ENCODE data around the gene MSI1. TPM values are rescaled to one million over a fixed set of nuclear protein-coding genes. Genes with fewer than 3 reads are reported as not detected.

The MSI1 gene
- total RNA-seq, 2 donors from 2014 or later = 0.66 to 1.3 TPM

- TF ChIP-seq POLR2A (IDR thresholded peaks at IDR 0.05) = peak; percentile 41 to 81 (median 79)
- TF ChIP-seq, protein P1, sequence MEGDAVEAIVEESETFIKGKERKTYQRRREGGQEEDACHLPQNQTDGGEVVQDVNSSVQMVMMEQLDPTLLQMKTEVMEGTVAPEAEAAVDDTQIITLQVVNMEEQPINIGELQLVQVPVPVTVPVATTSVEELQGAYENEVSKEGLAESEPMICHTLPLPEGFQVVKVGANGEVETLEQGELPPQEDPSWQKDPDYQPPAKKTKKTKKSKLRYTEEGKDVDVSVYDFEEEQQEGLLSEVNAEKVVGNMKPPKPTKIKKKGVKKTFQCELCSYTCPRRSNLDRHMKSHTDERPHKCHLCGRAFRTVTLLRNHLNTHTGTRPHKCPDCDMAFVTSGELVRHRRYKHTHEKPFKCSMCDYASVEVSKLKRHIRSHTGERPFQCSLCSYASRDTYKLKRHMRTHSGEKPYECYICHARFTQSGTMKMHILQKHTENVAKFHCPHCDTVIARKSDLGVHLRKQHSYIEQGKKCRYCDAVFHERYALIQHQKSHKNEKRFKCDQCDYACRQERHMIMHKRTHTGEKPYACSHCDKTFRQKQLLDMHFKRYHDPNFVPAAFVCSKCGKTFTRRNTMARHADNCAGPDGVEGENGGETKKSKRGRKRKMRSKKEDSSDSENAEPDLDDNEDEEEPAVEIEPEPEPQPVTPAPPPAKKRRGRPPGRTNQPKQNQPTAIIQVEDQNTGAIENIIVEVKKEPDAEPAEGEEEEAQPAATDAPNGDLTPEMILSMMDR (IDR thresholded peaks at IDR 0.05) = no peak
- Histone ChIP-seq H3K27ac (peak overlapping the region; percentile 52 to 85 (median 77)), H3K9me3 (no peaks in the 10 kb centered on the region), H3K4me3 (no peak overlapping the region), H3K27me3 (no peaks in the 10 kb centered on the region), H3K4me1 (peaks cover 14% of the 10 kb centered on the region), H3K36me3 (replicated peaks in 1 of 2; ENCODE audit: insufficient read depth in 1 of 2, low read depth in 2 of 2) (no peaks in the 10 kb centered on the region)
- peak; percentile 92 for ATAC-seq
- intact Hi-C loops (cut with DNase I) = no loop called here
- WGBS, 2 donors = 16 to 91% methylated on average over 2 to 18 of the region's 18 CpGs
- DNase-seq = peak; percentile 79 to 90 (median 86)
Observed at GRCh38 chr12:120394483-120395367, 25.8 kb upstream of the MSI1 start.

GRCh38 chr12:120390540-120391120, 21.7 kb upstream of the MSI1 start:
- Histone ChIP-seq H3K4me3 (no peak overlapping the region), H3K27me3 (no peaks in the 10 kb centered on the region), H3K4me1 (peaks cover 14% of the 10 kb centered on the region), H3K36me3 (replicated peaks in 1 of 2; ENCODE audit: insufficient read depth in 1 of 2, low read depth in 2 of 2) (no peaks in the 10 kb centered on the region), H3K9me3 (no peaks in the 10 kb centered on the region), H3K27ac (no peak overlapping the region)
- DNase-seq (no peak), ATAC-seq (no peak)
- WGBS, 2 donors = 92 to 100% methylated on average over 1 of the region's 1 CpG
- intact Hi-C loops (cut with DNase I) = no loop called here
- TF ChIP-seq POLR2A (IDR thresholded peaks at IDR 0.05) = no peak
- TF ChIP-seq, protein P1 (IDR thresholded peaks at IDR 0.05) = no peak

- WGBS, 2 donors = 27 to 56% methylated on average over 22 of the region's 24 CpGs
- peak; percentile 21 for ATAC-seq
Observed at GRCh38 chr12:120388691-120389481, 19.9 kb upstream of the MSI1 start.

DNA sequence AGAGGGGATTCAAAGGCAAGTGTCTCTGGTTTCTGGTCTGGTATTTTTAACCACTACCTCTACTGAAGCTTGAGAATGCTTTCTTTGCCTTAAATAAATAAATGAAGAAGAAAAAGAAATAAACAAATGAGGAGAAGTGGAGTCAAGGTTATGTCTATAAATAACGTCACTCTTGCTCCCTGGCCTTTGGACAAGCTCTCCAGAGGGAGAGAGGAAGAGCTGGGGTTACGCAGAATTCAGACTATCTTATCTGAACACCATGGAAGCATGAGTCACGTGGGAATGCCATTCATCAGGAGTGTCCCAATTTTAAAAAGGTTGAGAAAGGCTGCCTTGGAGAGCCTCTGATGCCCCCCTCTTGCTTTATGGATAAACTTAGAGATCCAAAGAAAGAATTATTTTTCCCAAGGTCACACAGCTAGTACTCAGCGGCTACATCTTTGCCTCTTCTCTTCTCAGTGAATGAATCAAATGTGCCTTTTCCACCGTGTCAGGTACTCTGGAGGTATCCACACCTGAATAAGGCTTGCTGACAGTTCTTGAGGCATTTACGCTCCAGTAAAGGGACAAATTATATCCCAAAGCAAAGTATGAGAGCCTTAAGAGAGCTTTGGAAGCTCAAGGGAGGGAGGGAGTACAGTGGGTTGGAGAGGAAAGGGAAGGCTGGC, 12.9 kb upstream of the MSI1 start:
- H3K27me3 ChIP-seq = no peaks in the 10 kb centered on the region

More at GRCh38 chr12:120388691-120389481, 19.9 kb upstream of the MSI1 start:
- intact Hi-C loops (cut with DNase I) = no loop called here
- H3K9me3 ChIP-seq = no peaks in the 10 kb centered on the region
- DNase-seq = no peak
- no peak overlapping the region for H3K27ac ChIP-seq
- H3K36me3 ChIP-seq (replicated peaks in 1 of 2; ENCODE audit: insufficient read depth in 1 of 2, low read depth in 2 of 2) = no peaks in the 10 kb centered on the region
- H3K27me3 ChIP-seq = no peaks in the 10 kb centered on the region
- H3K4me1 ChIP-seq = peaks cover 3% of the 10 kb centered on the region
- no peak for TF ChIP-seq POLR2A (IDR thresholded peaks at IDR 0.05)
- TF ChIP-seq, protein P1 (IDR thresholded peaks at IDR 0.05) = no peak
- no peak overlapping the region for H3K4me3 ChIP-seq

More for the DNA sequence above, 12.9 kb upstream of the MSI1 start:
- Histone ChIP-seq H3K4me1 (peaks cover 5% of the 10 kb centered on the region), H3K4me3 (no peak overlapping the region), H3K27ac (no peak overlapping the region), H3K36me3 (replicated peaks in 1 of 2; ENCODE audit: insufficient read depth in 1 of 2, low read depth in 2 of 2) (no peaks in the 10 kb centered on the region), H3K9me3 (no peaks in the 10 kb centered on the region)
- TF ChIP-seq, protein P1 (IDR thresholded peaks at IDR 0.05) = no peak
- TF ChIP-seq POLR2A (IDR thresholded peaks at IDR 0.05) = no peak
- no peak for DNase-seq
- intact Hi-C loops (cut with DNase I) = no loop called here
- no peak for ATAC-seq
- WGBS, 2 donors = 27 to 34% methylated on average over 6 of the region's 6 CpGs

All from body of pancreas (tissue), 4 donors.